Stimulated activated CD4-positive, alpha-beta T cell treated with anti-CD3 and anti-CD28 coated beads, TNF-alpha, amount 100 ng/mL, for 4 hours (primary cell): ENCODE measurements around the gene SUV39H1.
A peak's percentile ranks its signal among the peaks of the same experiment; 100 is the strongest.
"Not testable (repeated sequence)": the region's sequence is repeated elsewhere in the genome, so short reads cannot be mapped to it uniquely, and the experiment has no call there.

ENCODE experiments used
- DNase-seq, 3 experiments: peaks; one replicate each; pipeline ENCODE4 v3.0.0-alpha.2; 2020; ENCODE audit warnings: low read depth in 3 of 3

The SUV39H1 gene

GRCh38 chrX:48696301-48696908 is at the start of gene SUV39H1:
SUV39H1 (plus strand) TSS chrX:48696734; CDS start chrX:48696785, 51 bp downstream.
- peak; percentile 51 to 73 (median 65) for DNase-seq

GRCh38 chrX:48648336-48648751 is 48.2 kb upstream of the SUV39H1 start:
- DNase-seq: peak in 2 of 3 experiments; percentile 1 to 2

- DNase-seq: no peak
These were observed 47.4 kb upstream of the SUV39H1 start for GRCh38 chrX:48649102-48649501.

GRCh38 chrX:48652055-48652579 is 44.4 kb upstream of the SUV39H1 start:
- not testable (repeated sequence) for DNase-seq

GRCh38 chrX:48654746-48655145 is 41.8 kb upstream of the SUV39H1 start:
- not testable (repeated sequence) for DNase-seq

- not testable (repeated sequence) for DNase-seq
These were observed 36.8 kb upstream of the SUV39H1 start for GRCh38 chrX:48659686-48660085.

- no peak for DNase-seq
These were observed 33.3 kb upstream of the SUV39H1 start for GRCh38 chrX:48663241-48663640.

GRCh38 chrX:48664156-48664555 is 32.4 kb upstream of the SUV39H1 start:
- DNase-seq: no peak

- no peak for DNase-seq
These were observed 30.5 kb upstream of the SUV39H1 start for GRCh38 chrX:48665991-48666390.

GRCh38 chrX:48666649-48667048 is 29.9 kb upstream of the SUV39H1 start:
- DNase-seq: no peak

- DNase-seq: no peak
These were observed 29.0 kb upstream of the SUV39H1 start for GRCh38 chrX:48667509-48667908.

GRCh38 chrX:48668187-48668586 is 28.3 kb upstream of the SUV39H1 start:
- DNase-seq: not testable (repeated sequence)

- DNase-seq: peak; percentile 72 to 76 (median 76)
These were observed 20.2 kb upstream of the SUV39H1 start for GRCh38 chrX:48676106-48676892.

GRCh38 chrX:48676893-48677270 is 19.7 kb upstream of the SUV39H1 start:
- no peak for DNase-seq

GRCh38 chrX:48677516-48677915 is 19.0 kb upstream of the SUV39H1 start:
- no peak for DNase-seq

GRCh38 chrX:48680467-48680866 is 16.1 kb upstream of the SUV39H1 start:
- not testable (repeated sequence) for DNase-seq

- DNase-seq: not testable (repeated sequence)
These were observed 15.6 kb upstream of the SUV39H1 start for GRCh38 chrX:48680925-48681324.

GRCh38 chrX:48681539-48682183 is 14.9 kb upstream of the SUV39H1 start:
- DNase-seq: no peak

- DNase-seq: not testable (repeated sequence)
These were observed 13.7 kb upstream of the SUV39H1 start for GRCh38 chrX:48682795-48683194.

GRCh38 chrX:48683411-48683982 is 13.0 kb upstream of the SUV39H1 start, which contains the start of gene WAS:
WAS (plus strand) TSS chrX:48683799; CDS start chrX:48683854, 55 bp downstream.
- peak in 1 of 3 experiments; percentile 16 for DNase-seq

GRCh38 chrX:48684134-48684533 is 12.4 kb upstream of the SUV39H1 start:
- DNase-seq: no peak

- DNase-seq: no peak
These were observed 11.1 kb upstream of the SUV39H1 start for GRCh38 chrX:48685416-48685815.
